K562 (cell line): ENCODE measurements around the gene COX7A2. TPM values are rescaled to one million over a fixed set of nuclear protein-coding genes. Genes with fewer than 3 reads are reported as not detected.

ENCODE experiments used
- ATAC-seq: fragments of 200-7000 bp; cut with Tn5 transposase; 3 replicates; pipeline ENCODE4 v1.9.1; 2020; ENCODE audit warnings: moderate library complexity
- BruUV-seq: library from RNA; stranded (reverse); fragments of 400-500 nt; replicated peaks from 2 replicates; lab custom pipeline; 2021; lab: Mats Ljungman, UMichigan
- CTCF ChIA-PET: fragments of 300-600 bp; formaldehyde crosslinking; extraction: SDS; loops from one replicate; lab custom pipeline; 2021; ENCODE audit warnings: low intra/inter-chr PET ratio; lab: Yijun Ruan, JAX
- POLR2A ChIA-PET: fragments of 300-600, 350-650 bp; sonication (Branson Sonifier 250); formaldehyde crosslinking; extraction: SDS; loops from one replicate; lab custom pipeline; 2021; ENCODE audit warnings: antibody characterized with exemption, inconsistent platforms; lab: Yijun Ruan, JAX
- DNase-seq, 4 experiments: peaks; one replicate each; pipeline versions ENCODE4 v3.0.0 to v3.0.0-alpha.2; 2011 to 2018; ENCODE audit warnings: low spot score in 3 of 4, mixed read lengths in 3 of 4; ENCODE audit errors: extremely low read depth in 1 of 4
- FAIRE-seq: peaks from 2 replicates; lab custom pipeline; 2011; peaks lifted over from hg19 to GRCh38; lab: Jason Lieb, UNC
- H2AFZ ChIP-seq: 2 replicates; pipeline ENCODE4 v1.6.0; 2011; ENCODE audit warnings: low read depth, low read length, control low read depth, inconsistent platforms
- H3K27ac ChIP-seq: fragments of 200-600 bp; 3 replicates; pipeline ENCODE4 v1.8.0; 2011; ENCODE audit warnings: low read depth, mild to moderate bottlenecking, control low read depth, inconsistent platforms, low read length, moderate library complexity, mixed read lengths; ENCODE audit errors: extremely low read depth
- H3K27me3 ChIP-seq, 2 experiments: fragments of 300-600 bp in 1 of 2; 2 replicates in 1 of 2; 3 replicates in 1 of 2; pipeline versions ENCODE4 v1.6.0 to v1.8.0; 2011; ENCODE audit warnings: inconsistent platforms in 2 of 2, low read length in 2 of 2, mild to moderate bottlenecking in 1 of 2, mixed read lengths in 1 of 2, moderate library complexity in 1 of 2; ENCODE audit not compliant: control insufficient read depth in 2 of 2, insufficient read depth in 2 of 2
- H3K36me3 ChIP-seq: fragments of 300-600 bp; 3 replicates; pipeline ENCODE4 v1.8.0; 2011; ENCODE audit warnings: mild to moderate bottlenecking, low read length, inconsistent platforms; ENCODE audit not compliant: control insufficient read depth, insufficient read depth
- H3K4me1 ChIP-seq, 2 experiments: fragments of 200-600 bp in 1 of 2; replicated peaks in 1 of 2; 2 replicates in 1 of 2; 3 replicates in 1 of 2; pipeline versions ENCODE4 v1.5.1 to v1.8.0; 2011; ENCODE audit warnings: inconsistent platforms in 2 of 2, low read length in 2 of 2, mild to moderate bottlenecking in 1 of 2, mixed read lengths in 1 of 2, moderate library complexity in 1 of 2; ENCODE audit not compliant: control insufficient read depth in 2 of 2, insufficient read depth in 2 of 2
- H3K4me2 ChIP-seq: 2 replicates; pipeline ENCODE4 v1.6.1; 2011; ENCODE audit warnings: low read length, control low read depth, inconsistent platforms, mixed read lengths; ENCODE audit not compliant: insufficient read depth
- H3K4me3 ChIP-seq: fragments of 200-600 bp; sonication (generic), shearing (Covaris generic); 2 replicates; pipeline ENCODE4 v1.5.1; 2016; ENCODE audit warnings: control low read depth, inconsistent platforms
- H3K79me2 ChIP-seq: fragments of 200-600 bp; 3 replicates; pipeline ENCODE4 v1.8.0; 2011; ENCODE audit warnings: low read length, inconsistent platforms; ENCODE audit not compliant: control insufficient read depth, insufficient read depth
- H3K9ac ChIP-seq, 2 experiments: 2 replicates each; pipeline versions ENCODE4 v1.6.0 to v1.6.1; 2011; ENCODE audit warnings: low read depth in 2 of 2, low read length in 2 of 2, control low read depth in 1 of 2, inconsistent platforms in 1 of 2, mild to moderate bottlenecking in 1 of 2, mixed read lengths in 1 of 2; ENCODE audit not compliant: insufficient read depth in 1 of 2
- H3K9me1 ChIP-seq: one replicate; pipeline ENCODE4 v1.6.0; 2011; ENCODE audit warnings: inconsistent platforms, mild to moderate bottlenecking, low read length, moderate library complexity; ENCODE audit not compliant: control insufficient read depth, insufficient read depth
- H3K9me3 ChIP-seq: replicated peaks from 2 replicates; pipeline ENCODE4 v1.5.1; 2011; ENCODE audit warnings: low read depth, low read length, inconsistent platforms; ENCODE audit not compliant: control insufficient read depth, insufficient read depth
- H4K20me1 ChIP-seq: replicated peaks from 2 replicates; pipeline ENCODE4 v1.6.1; 2011; ENCODE audit warnings: low read length, inconsistent platforms, mixed read lengths; ENCODE audit not compliant: control insufficient read depth, insufficient read depth
- OTX1 ChIP-seq: fragments of 450-650 bp; formaldehyde crosslinking; IDR thresholded peaks from 2 replicates; pipeline ENCODE4 v1.4.0; 2022; ENCODE audit warnings: mild to moderate bottlenecking
- PCBP2 ChIP-seq: fragments of 200-400 bp; formaldehyde crosslinking; IDR thresholded peaks from 2 replicates; pipeline ENCODE4 v1.6.1; 2018; ENCODE audit warnings: low read length, low read depth, mild to moderate bottlenecking, moderate library complexity; ENCODE audit not compliant: poor library complexity, severe bottlenecking
- SNRNP70 ChIP-seq: fragments of 200-400 bp; formaldehyde crosslinking; optimal IDR thresholded peaks from 2 replicates; pipeline ENCODE3; 2017; ENCODE audit warnings: low read depth, low read length
- XRCC4 ChIP-seq: IDR thresholded peaks from one replicate; pipeline ENCODE4 v1.6.1; 2011; ENCODE audit not compliant: insufficient read depth, insufficient read length; ENCODE audit errors: extremely low read depth
- ZNF165 ChIP-seq: fragments of 250-450 bp; sonication (Bioruptor Pico); IDR thresholded peaks from 2 replicates; pipeline ENCODE4 v1.4.0; 2020; ENCODE audit warnings: borderline replicate concordance
- ZNF3 ChIP-seq: fragments of 250-450 bp; sonication (Bioruptor Pico); IDR thresholded peaks from 2 replicates; pipeline ENCODE4 v1.5.0; 2021; ENCODE audit warnings: mild to moderate bottlenecking, moderate library complexity
- ZNF384 ChIP-seq: IDR thresholded peaks from 2 replicates; pipeline ENCODE4 v1.6.1; 2012; ENCODE audit warnings: low read depth, low read length, improper control_type of control experiment
- ZNF561 ChIP-seq: fragments of 450-650 bp; formaldehyde crosslinking; conservative IDR thresholded peaks from 2 replicates; pipeline ENCODE4 v1.4.0; 2020; ENCODE audit warnings: mild to moderate bottlenecking, moderate library complexity
- WGBS: fragments of 100-300 bp; shearing (Covaris generic); methylation state at CpG from one replicate; pipeline ENCODE4 v1.1.6; 2016; ENCODE audit warnings: low coverage, mixed read lengths; ENCODE audit not compliant: insufficient coverage; ENCODE audit errors: missing lambda C conversion rate; 5-methylcytosine and 5-hydroxymethylcytosine counted together
- in situ Hi-C: fragments of 300-500 bp; cut with MboI; formaldehyde crosslinking; loops from 4 replicates; pipeline ENCODE4 v1.15.0; 2018; ENCODE audit warnings: inconsistent platforms, mixed read lengths
- intact Hi-C: fragments of 100-400 bp; cut with micrococcal nuclease; formaldehyde crosslinking; loops from 2 replicates; pipeline ENCODE4 v1.14.2; 2022
- polyA plus RNA-seq, 8 experiments: library from polyadenylated mRNA; depleted of rRNA in 4 of 8; stranded (reverse) in 5 of 8; unstranded in 3 of 8; fragments of >200 nt; fragmentation: Nextera tagmentation in 2 of 8; fragmentation: Illumina TruSeq in 1 of 8; extraction: Ambion mirVana in 2 of 8; extraction: Trizol in 1 of 8; gene quantifications; 2 replicates each; pipeline versions ENCODE4 v1.2.1 to v1.2.3, GENCODE V29; 2011 to 2014; ENCODE audit warnings: inconsistent platforms in 1 of 8, missing spikeins in 1 of 8
- total RNA-seq, 7 experiments: library from RNA; depleted of rRNA in 6 of 7; stranded (reverse); fragments of >200 nt in 6 of 7; fragmentation: Illumina TruSeq in 2 of 7; extraction: Trizol in 2 of 7; gene quantifications; 2 replicates each; pipeline versions ENCODE4 v1.2.1 to v1.2.3, GENCODE V29; 2011 to 2021; ENCODE audit warnings: low replicate concordance in 1 of 7
- TF ChIP-seq, protein P1 (sequence below): fragments of 200-800 bp; sonication (Bioruptor generic); IDR thresholded peaks from 2 replicates; pipeline ENCODE4 v1.6.1; 2016; ENCODE audit warnings: missing genetic modification characterization, missing compliant biosample characterization
- TF ChIP-seq, protein P2 (sequence below): sonication (generic); formaldehyde crosslinking; IDR thresholded peaks from 2 replicates; pipeline ENCODE4 v1.8.0; 2022; ENCODE audit warnings: mild to moderate bottlenecking, missing genetic modification reagents

COX7A2 gene
- total and polyA plus RNA-seq, 9 of the 15 experiments (the other 6 are each of a cell fraction or from before 2014, with no cell fraction given), result 234 to 2,216 (median 585) TPM

DNA sequence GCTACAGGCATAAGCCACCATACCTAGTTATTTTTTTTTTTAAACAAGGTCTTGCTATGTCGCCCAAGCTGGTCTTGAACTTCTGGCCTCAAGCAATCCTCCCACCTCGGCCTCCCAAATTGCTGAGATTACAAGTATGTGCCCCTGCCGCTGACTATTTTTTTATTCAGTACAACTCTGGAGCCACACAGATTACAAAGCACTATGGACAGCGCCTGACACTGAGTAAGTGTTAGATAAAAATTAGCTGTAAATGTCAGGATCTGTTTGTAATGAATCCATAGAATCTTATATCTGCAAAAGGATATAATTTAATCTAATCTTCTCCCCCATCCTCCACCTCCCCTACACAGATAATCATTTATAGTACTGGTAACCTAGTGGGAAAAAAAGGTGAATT, 22.5 kb downstream of the COX7A2 start:
- DNase-seq, result no peak
- no peak overlapping the region for H3K9ac ChIP-seq
- H3K4me2 ChIP-seq, result no peak overlapping the region
- 0% methylated on average over 4 of the region's 4 CpGs for WGBS
- no peaks in the 10 kb centered on the region for H3K36me3 ChIP-seq
- H3K4me1 ChIP-seq, result no peaks in the 10 kb centered on the region
- H3K9me3 ChIP-seq, result no peaks in the 10 kb centered on the region
- H3K79me2 ChIP-seq, result no peaks in the 10 kb centered on the region
- no TSS peak for BruUV-seq
- no peak for FAIRE-seq
- no peaks in the 10 kb centered on the region for H4K20me1 ChIP-seq
- no peak for TF ChIP-seq ZNF384
- TF ChIP-seq PCBP2, result no peak
- TF ChIP-seq OTX1, result no peak
- no peak for TF ChIP-seq XRCC4
- no peak for TF ChIP-seq ZNF165 (CRISPR knock-in tag)
- H3K27ac ChIP-seq, result no peak overlapping the region
- no peaks in the 10 kb centered on the region for H3K27me3 ChIP-seq
- POLR2A ChIA-PET, result interaction anchor here (0.6 kb wide), 2 partner anchors 194 to 1279 kb away, joined by 3 to 4 read pairs; no protein-coding TSS in a partner anchor
- H3K4me3 ChIP-seq, result no peak overlapping the region
- H3K9me1 ChIP-seq, result no peaks in the 10 kb centered on the region
- in situ Hi-C loops, result no loop called here
- ATAC-seq, result no peak
- intact Hi-C loops, result no loop called here
- CTCF ChIA-PET, result no interaction called here
- no peak overlapping the region for H2AFZ ChIP-seq

DNA sequence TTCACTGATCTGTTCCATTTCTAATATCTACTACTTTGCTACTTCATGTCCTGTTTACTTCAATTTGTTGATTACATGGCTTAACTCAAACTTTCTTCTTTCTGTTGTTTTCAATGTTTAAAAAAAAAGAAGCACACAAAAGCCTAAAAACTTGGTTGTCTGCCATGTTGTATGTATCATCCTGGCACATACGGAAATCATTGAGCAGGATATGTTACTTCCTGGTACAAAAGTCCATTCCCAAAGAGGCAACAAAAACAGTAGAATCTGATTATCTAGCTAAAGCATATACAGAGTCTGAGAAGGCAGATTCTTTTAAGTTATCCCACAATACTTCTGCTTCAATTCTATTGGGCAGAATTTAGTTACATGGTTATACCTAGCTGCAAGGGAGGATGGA, 23.2 kb downstream of the COX7A2 start:
- no TSS peak for BruUV-seq
- Histone ChIP-seq H3K79me2 (no peaks in the 10 kb centered on the region), H4K20me1 (no peaks in the 10 kb centered on the region), H3K27ac (no peak overlapping the region), H2AFZ (no peak overlapping the region), H3K9ac (no peak overlapping the region), H3K9me3 (no peaks in the 10 kb centered on the region), H3K27me3 (no peaks in the 10 kb centered on the region), H3K4me3 (no peak overlapping the region), H3K4me1 (no peaks in the 10 kb centered on the region), H3K4me2 (no peak overlapping the region), H3K9me1 (no peaks in the 10 kb centered on the region), H3K36me3 (no peaks in the 10 kb centered on the region)
- no peak for TF ChIP-seq ZNF3 (CRISPR knock-in tag)
- no peak for TF ChIP-seq SNRNP70
- no peak for TF ChIP-seq ZNF561 (CRISPR knock-in tag)
- TF ChIP-seq, protein P1, sequence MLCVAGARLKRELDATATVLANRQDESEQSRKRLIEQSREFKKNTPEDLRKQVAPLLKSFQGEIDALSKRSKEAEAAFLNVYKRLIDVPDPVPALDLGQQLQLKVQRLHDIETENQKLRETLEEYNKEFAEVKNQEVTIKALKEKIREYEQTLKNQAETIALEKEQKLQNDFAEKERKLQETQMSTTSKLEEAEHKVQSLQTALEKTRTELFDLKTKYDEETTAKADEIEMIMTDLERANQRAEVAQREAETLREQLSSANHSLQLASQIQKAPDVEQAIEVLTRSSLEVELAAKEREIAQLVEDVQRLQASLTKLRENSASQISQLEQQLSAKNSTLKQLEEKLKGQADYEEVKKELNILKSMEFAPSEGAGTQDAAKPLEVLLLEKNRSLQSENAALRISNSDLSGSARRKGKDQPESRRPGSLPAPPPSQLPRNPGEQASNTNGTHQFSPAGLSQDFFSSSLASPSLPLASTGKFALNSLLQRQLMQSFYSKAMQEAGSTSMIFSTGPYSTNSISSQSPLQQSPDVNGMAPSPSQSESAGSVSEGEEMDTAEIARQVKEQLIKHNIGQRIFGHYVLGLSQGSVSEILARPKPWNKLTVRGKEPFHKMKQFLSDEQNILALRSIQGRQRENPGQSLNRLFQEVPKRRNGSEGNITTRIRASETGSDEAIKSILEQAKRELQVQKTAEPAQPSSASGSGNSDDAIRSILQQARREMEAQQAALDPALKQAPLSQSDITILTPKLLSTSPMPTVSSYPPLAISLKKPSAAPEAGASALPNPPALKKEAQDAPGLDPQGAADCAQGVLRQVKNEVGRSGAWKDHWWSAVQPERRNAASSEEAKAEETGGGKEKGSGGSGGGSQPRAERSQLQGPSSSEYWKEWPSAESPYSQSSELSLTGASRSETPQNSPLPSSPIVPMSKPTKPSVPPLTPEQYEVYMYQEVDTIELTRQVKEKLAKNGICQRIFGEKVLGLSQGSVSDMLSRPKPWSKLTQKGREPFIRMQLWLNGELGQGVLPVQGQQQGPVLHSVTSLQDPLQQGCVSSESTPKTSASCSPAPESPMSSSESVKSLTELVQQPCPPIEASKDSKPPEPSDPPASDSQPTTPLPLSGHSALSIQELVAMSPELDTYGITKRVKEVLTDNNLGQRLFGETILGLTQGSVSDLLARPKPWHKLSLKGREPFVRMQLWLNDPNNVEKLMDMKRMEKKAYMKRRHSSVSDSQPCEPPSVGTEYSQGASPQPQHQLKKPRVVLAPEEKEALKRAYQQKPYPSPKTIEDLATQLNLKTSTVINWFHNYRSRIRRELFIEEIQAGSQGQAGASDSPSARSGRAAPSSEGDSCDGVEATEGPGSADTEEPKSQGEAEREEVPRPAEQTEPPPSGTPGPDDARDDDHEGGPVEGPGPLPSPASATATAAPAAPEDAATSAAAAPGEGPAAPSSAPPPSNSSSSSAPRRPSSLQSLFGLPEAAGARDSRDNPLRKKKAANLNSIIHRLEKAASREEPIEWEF (CRISPR knock-in tag), result no peak
- TF ChIP-seq, protein P2, sequence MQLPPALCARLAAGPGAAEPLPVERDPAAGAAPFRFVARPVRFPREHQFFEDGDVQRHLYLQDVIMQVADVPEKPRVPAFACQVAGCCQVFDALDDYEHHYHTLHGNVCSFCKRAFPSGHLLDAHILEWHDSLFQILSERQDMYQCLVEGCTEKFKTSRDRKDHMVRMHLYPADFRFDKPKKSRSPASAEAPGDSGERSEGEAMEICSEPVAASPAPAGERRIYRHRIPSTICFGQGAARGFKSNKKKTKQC (CRISPR knock-in tag), result no peak
- intact Hi-C loops, result no loop called here
- 0% methylated on average over 1 of the region's 1 CpG for WGBS
- POLR2A ChIA-PET, result interaction anchor here (0.6 to 0.9 kb wide), 3 partner anchors 193 to 1483 kb away, joined by 3 to 4 read pairs (median 3); no protein-coding TSS in a partner anchor
- DNase-seq, result no peak
- no peak for FAIRE-seq
- CTCF ChIA-PET, result no interaction called here
- no peak for ATAC-seq
- in situ Hi-C loops, result no loop called here
